HG03159 (cell line): ENCODE data around the gene SUSD6.
"Not testable (repeated sequence)": the region's sequence is repeated elsewhere in the genome, so short reads cannot be mapped to it uniquely, and the experiment has no call there.

Experiments
- ATAC-seq: cut with Tn5 transposase; IDR thresholded peaks from one replicate; pipeline ENCODE4 v1.9.1; 2021; ENCODE audit warnings: mild to moderate bottlenecking, moderate library complexity; ENCODE audit not compliant: unreplicated experiment

Gene SUSD6

GRCh38 chr14:69647213-69647612 lies 35.8 kb downstream of the SUSD6 start:
- ATAC-seq, result no peak

- not testable (repeated sequence) for ATAC-seq
Observed at GRCh38 chr14:69647642-69648041, 36.2 kb downstream of the SUSD6 start.

GRCh38 chr14:69648480-69649451 lies 37.4 kb downstream of the SUSD6 start:
- ATAC-seq, result peak; percentile 52

- ATAC-seq, result no peak
Observed at GRCh38 chr14:69650948-69651369, 39.6 kb downstream of the SUSD6 start.

- ATAC-seq, result no peak
Observed at GRCh38 chr14:69651664-69652063, 40.3 kb downstream of the SUSD6 start.

- no peak for ATAC-seq
Observed at GRCh38 chr14:69652942-69653684, 41.7 kb downstream of the SUSD6 start.

GRCh38 chr14:69654116-69654515 lies 42.7 kb downstream of the SUSD6 start:
- no peak for ATAC-seq

- no peak for ATAC-seq
Observed at GRCh38 chr14:69657950-69658355, 46.6 kb downstream of the SUSD6 start.

- no peak for ATAC-seq
Observed at GRCh38 chr14:69658664-69659261, 47.4 kb downstream of the SUSD6 start.

- no peak for ATAC-seq
Observed at GRCh38 chr14:69660344-69661193, 49.2 kb downstream of the SUSD6 start.

GRCh38 chr14:69661194-69661537 lies 49.8 kb downstream of the SUSD6 start:
- ATAC-seq, result no peak

- no peak for ATAC-seq
Observed at GRCh38 chr14:69662636-69663299, 51.4 kb downstream of the SUSD6 start.

GRCh38 chr14:69663300-69663643 lies 51.9 kb downstream of the SUSD6 start:
- no peak for ATAC-seq

- ATAC-seq, result no peak
Observed at GRCh38 chr14:69664265-69664664, 52.9 kb downstream of the SUSD6 start.

- ATAC-seq, result no peak
Observed at GRCh38 chr14:69664865-69665526, 53.6 kb downstream of the SUSD6 start.

GRCh38 chr14:69665631-69666030 lies 54.2 kb downstream of the SUSD6 start:
- ATAC-seq, result no peak

GRCh38 chr14:69666112-69666511 lies 54.7 kb downstream of the SUSD6 start:
- ATAC-seq, result no peak

GRCh38 chr14:69666690-69667211 lies 55.4 kb downstream of the SUSD6 start:
- no peak for ATAC-seq

GRCh38 chr14:69667938-69668335 lies 56.5 kb downstream of the SUSD6 start:
- ATAC-seq, result peak; percentile 31
